GM18868 (cell line): ENCODE results near the gene SLC26A9.
A peak's percentile ranks its signal among the peaks of the same experiment; 100 is the strongest.

Experiments
- ATAC-seq: cut with Tn5 transposase; IDR thresholded peaks from one replicate; pipeline ENCODE4 v1.9.1; 2021; ENCODE audit warnings: mild to moderate bottlenecking, moderate library complexity; ENCODE audit not compliant: unreplicated experiment

Gene SLC26A9

GRCh38 chr1:205974712-205975111, 31.5 kb upstream of the SLC26A9 start:
- ATAC-seq: no peak

- ATAC-seq: no peak
Observed at GRCh38 chr1:205973377-205974232, 30.3 kb upstream of the SLC26A9 start.

GRCh38 chr1:205972491-205973168, 29.4 kb upstream of the SLC26A9 start:
- ATAC-seq: no peak

GRCh38 chr1:205972081-205972480, 28.8 kb upstream of the SLC26A9 start:
- no peak for ATAC-seq

GRCh38 chr1:205971082-205971481, 27.8 kb upstream of the SLC26A9 start:
- ATAC-seq: no peak

- ATAC-seq: no peak
Observed at GRCh38 chr1:205970486-205970885, 27.2 kb upstream of the SLC26A9 start.

GRCh38 chr1:205969229-205969628, 26.0 kb upstream of the SLC26A9 start:
- ATAC-seq: no peak

- ATAC-seq: no peak
Observed at GRCh38 chr1:205967554-205968335, 24.5 kb upstream of the SLC26A9 start.

- ATAC-seq: no peak
Observed at GRCh38 chr1:205965036-205965884, 22.0 kb upstream of the SLC26A9 start.

GRCh38 chr1:205963352-205964155, 20.3 kb upstream of the SLC26A9 start:
- no peak for ATAC-seq

GRCh38 chr1:205962821-205963221, 19.6 kb upstream of the SLC26A9 start:
- no peak for ATAC-seq

GRCh38 chr1:205961991-205962820, 18.9 kb upstream of the SLC26A9 start:
- ATAC-seq: no peak

GRCh38 chr1:205961405-205961804, 18.1 kb upstream of the SLC26A9 start:
- ATAC-seq: peak; percentile 53

- ATAC-seq: no peak
Observed at GRCh38 chr1:205959789-205960188, 16.5 kb upstream of the SLC26A9 start.

- no peak for ATAC-seq
Observed at GRCh38 chr1:205955499-205955898, 12.2 kb upstream of the SLC26A9 start.

GRCh38 chr1:205954819-205955404, 11.7 kb upstream of the SLC26A9 start:
- ATAC-seq: no peak

- ATAC-seq: no peak
Observed at GRCh38 chr1:205951746-205952145, 8.5 kb upstream of the SLC26A9 start.

- no peak for ATAC-seq
Observed at GRCh38 chr1:205950826-205951549, 7.7 kb upstream of the SLC26A9 start.
